Activated CD8-positive, alpha-beta memory T cell treated with anti-CD3 and anti-CD28 coated beads for 4 hours (primary cell): ENCODE measurements around the gene UBQLN4.

Experiments used
- DNase-seq, 2 donors: peaks; one replicate each; pipeline ENCODE4 v3.0.0-alpha.2; 2020; ENCODE audit warnings: low read depth in 2 of 2

The UBQLN4 gene

GRCh38 chr1:156053768-156054499, at the start of gene UBQLN4:
Gene UBQLN4, minus strand, starts transcription at chr1:156053798. Its CDS starts 97 bp downstream, at chr1:156053701.
- peak; percentile 69 to 81 for DNase-seq

GRCh38 chr1:156102633-156103511, 49.3 kb upstream of the UBQLN4 start:
- no peak for DNase-seq

GRCh38 chr1:156101880-156102279, 48.3 kb upstream of the UBQLN4 start:
- DNase-seq: no peak

GRCh38 chr1:156100205-156100995, 46.8 kb upstream of the UBQLN4 start:
- no peak for DNase-seq

DNA sequence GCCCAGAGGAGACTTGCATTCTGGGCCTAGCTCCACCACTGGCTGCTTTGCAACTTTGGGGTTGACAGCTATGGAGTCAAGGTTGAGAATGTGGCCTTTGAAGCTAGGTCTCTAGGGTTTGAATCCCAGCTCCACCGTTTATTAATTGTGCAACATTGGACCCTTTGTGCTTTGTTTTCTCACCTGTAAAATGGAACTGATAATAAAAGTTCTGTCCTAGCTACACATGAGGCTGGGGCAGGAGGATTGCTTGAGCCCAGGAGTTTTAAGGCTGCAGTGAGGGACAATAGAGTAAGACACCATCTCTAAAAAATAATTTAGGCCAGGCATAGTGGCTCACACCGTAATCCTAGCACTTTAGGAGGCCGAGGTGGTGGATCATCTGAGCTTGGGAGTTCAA, 45.7 kb upstream of the UBQLN4 start:
- no peak for DNase-seq

DNA sequence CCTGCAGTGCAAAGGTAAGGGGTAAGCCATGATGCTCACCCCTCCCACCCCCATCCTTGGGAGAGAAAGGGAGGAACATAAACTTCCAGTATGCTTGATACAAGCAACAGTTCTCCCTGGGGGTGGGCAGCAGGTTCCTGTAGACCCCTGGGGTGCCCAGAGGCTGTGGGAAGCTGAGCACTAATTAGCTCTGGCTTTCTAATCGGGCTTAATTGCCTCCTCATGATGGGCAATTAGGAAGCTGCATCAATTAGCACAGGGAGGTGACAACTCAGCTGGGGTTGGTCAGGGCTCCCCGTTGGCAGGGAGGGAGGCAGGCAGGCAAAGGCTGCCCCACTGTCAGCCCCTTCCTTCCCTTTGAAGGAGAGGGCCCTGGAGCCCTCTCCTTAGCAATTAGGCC, 45.2 kb upstream of the UBQLN4 start:
- DNase-seq: no peak

DNA sequence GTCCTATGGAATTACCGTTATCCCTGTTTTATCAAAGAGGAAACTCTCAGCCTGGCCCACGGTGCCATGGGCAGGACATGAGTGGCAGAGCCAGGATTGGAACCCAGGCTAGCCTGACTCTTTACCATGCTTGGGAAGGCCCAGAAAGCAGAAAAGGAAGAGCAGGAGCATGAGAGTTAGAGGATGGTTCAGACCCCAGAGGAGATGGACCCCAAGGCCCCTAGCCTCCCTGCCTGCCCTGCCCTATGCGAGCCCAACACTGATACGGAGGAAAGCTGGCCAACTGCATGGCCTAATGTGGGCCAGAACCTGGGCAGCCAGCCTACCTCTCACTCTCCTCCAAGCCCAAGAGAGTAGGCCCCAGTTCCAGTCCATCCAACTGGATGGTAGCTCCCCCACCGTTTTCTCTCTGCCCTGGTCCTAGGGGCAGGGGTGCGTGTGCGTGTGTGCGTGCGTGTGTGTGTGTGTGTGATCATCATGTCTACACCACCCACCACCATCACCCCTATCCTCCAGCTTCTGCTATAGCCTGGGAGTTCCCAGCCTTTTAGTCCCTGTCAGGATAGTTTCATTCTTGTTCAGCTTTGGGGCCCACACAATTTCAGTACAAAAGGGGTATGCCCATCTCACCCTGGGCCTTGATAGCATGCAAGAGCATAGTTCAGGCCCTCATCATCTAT, 44.0 kb upstream of the UBQLN4 start:
- DNase-seq: no peak

GRCh38 chr1:156096640-156097391, 43.2 kb upstream of the UBQLN4 start:
- DNase-seq: peak; percentile 76 to 84

DNA sequence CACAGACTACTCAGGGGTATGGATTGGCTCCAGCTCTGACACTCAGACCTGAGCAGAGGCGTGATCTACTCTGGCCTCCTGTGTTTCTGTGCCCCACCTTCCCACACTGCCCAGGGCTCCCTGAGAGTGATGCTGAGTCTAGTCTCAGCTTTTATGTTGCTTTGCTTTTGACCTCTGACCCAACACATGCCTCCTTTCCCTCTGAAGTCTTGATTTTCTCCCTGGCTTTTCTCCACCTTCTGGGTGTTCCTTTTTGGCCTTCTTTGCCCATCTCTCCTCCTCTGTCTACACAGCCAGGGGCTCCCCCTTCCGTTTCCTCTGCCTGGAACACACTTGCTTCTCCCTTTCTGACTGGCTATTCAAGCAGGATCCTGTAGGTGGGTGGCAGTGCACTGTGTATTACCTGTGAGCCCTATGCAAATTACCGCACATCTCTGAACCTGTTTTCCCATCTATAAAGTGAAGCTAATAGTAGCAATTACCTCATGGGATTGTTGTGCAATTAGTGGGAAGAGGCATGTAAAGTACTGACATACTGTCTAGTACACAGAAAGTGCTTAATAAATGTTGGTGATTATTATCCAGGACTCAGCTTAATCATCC, 42.4 kb upstream of the UBQLN4 start:
- no peak for DNase-seq

GRCh38 chr1:156091610-156092009, 38.0 kb upstream of the UBQLN4 start:
- no peak for DNase-seq

DNA sequence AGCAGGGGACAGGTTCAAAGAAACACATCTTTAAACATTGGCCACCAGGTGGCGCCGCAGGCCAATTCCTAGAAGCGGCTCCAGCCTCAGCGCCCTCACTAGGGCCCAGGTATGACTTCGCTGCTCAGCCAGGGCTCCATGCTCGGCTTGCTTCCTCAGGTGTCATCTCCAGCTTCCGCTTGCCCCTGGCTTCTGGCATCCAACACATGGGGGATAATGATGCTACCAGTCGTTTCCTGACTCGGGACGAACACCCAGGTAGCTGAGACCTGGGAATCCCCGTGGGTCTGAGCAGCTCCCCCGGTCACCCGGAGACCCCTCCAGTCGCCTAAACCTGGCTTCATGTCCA, 37.2 kb upstream of the UBQLN4 start:
- DNase-seq: peak; percentile 79 to 80

- DNase-seq: no peak
Observed at GRCh38 chr1:156090138-156090839, 36.7 kb upstream of the UBQLN4 start.

GRCh38 chr1:156089704-156090103, 36.1 kb upstream of the UBQLN4 start:
- no peak for DNase-seq

DNA sequence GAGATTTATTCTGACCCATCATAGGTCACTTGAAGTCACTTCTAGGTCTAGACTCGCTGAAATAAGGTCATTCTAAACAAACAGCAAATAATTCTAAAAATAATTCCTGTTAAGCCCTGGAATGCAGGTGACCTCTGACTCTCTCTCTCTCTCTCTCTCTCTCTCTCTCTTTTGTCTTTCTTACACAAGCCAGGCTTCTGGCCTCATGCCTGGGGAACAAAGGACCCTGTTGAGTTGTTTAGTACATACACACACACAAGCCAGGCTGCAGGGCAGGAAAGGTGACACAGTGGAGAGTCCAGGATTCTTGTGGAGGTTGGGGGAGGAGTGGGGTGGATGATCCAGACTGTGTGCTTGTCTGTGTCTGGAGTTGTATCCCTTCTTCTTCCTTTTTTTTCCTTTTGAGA, 32.7 kb upstream of the UBQLN4 start:
- DNase-seq: no peak

GRCh38 chr1:156083800-156084790, 30.5 kb upstream of the UBQLN4 start:
- DNase-seq: no peak

DNA sequence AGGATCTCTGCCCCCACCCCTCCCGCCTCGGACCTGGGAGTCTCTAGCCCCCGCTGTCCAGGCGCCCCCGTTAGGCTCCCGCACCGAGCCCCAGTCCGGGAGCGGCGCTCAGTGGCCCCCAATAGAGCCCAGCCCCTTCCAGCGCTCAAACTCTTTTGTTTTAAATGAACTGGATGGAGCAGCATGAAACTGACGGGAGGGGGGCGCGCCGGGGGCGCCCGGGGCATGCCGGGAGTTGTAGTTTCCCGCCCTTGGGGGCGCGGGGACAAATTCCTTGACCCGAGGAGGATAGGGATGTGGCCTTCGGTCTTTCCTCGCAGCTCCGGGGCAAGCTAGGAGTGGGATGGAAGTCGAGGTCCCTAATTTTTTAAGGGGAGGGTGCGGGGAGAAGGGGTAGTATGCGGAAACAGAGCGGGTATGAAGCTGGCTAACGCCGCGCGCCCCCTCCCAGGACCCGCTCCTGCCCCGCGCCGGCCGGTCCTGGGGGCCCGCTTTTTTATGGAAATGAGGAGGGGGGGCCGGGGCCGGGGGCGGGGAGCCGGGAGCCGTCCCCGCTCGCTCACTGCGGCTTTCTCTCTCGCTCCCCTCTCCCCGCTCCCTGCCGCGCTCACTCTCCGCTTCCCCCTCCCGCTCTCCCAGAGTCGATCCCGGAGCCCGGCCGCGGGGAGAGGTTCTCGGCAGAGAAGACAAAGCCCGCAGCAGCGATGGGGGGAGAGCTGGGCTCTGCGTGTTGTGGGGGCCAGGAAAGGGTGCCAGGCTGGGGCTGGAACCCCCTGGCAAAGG, 28.9 kb upstream of the UBQLN4 start, which contains the start of gene MEX3A:
Gene MEX3A (minus strand): TSS at position 157 of the 783 bp plus-strand sequence. CDS start 467 bp downstream, outside the sequence.
- DNase-seq: no peak

DNA sequence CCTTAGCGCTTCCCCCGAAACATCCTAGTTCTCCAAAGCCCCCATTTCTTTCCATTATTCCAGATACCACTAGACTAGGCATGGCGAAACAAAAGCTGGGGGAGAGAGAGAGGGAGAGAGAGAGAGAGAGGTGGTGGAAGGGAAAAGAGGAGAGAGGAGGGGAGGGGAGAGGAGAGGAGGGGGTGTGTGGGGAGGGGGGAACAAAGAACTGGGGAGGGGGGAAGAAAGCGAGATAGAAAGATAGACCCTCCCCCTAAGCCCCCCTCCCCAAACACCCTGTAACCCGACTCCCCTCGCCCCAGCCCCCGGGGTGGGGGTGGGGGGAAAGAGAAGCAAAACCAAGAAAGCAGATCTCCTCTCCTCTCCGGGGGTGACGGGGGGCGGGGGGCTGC, 28.3 kb upstream of the UBQLN4 start:
- no peak for DNase-seq
